K562 (cell line): Measurements from ENCODE around the gene CRLF1. TPM values are rescaled to one million over a fixed set of nuclear protein-coding genes. Genes with fewer than 3 reads are reported as not detected.

Experiments used
- ATAC-seq: fragments of 200-7000 bp; cut with Tn5 transposase; 3 replicates; pipeline ENCODE4 v1.9.1; 2020; ENCODE audit warnings: moderate library complexity
- BruUV-seq: library from RNA; stranded (reverse); fragments of 400-500 nt; replicated peaks from 2 replicates; lab custom pipeline; 2021; lab: Mats Ljungman, UMichigan
- CTCF ChIA-PET: fragments of 300-600 bp; formaldehyde crosslinking; extraction: SDS; loops from one replicate; lab custom pipeline; 2021; ENCODE audit warnings: low intra/inter-chr PET ratio; lab: Yijun Ruan, JAX
- POLR2A ChIA-PET: fragments of 300-600, 350-650 bp; sonication (Branson Sonifier 250); formaldehyde crosslinking; extraction: SDS; loops from one replicate; lab custom pipeline; 2021; ENCODE audit warnings: antibody characterized with exemption, inconsistent platforms; lab: Yijun Ruan, JAX
- DNase-seq, 4 experiments: peaks; one replicate each; pipeline versions ENCODE4 v3.0.0 to v3.0.0-alpha.2; 2011 to 2018; ENCODE audit warnings: low spot score in 3 of 4, mixed read lengths in 3 of 4; ENCODE audit errors: extremely low read depth in 1 of 4
- FAIRE-seq: peaks from 2 replicates; lab custom pipeline; 2011; peaks lifted over from hg19 to GRCh38; lab: Jason Lieb, UNC
- H2AFZ ChIP-seq: 2 replicates; pipeline ENCODE4 v1.6.0; 2011; ENCODE audit warnings: low read depth, low read length, control low read depth, inconsistent platforms
- H3K27ac ChIP-seq: fragments of 200-600 bp; 3 replicates; pipeline ENCODE4 v1.8.0; 2011; ENCODE audit warnings: low read depth, mild to moderate bottlenecking, control low read depth, inconsistent platforms, low read length, moderate library complexity, mixed read lengths; ENCODE audit errors: extremely low read depth
- H3K27me3 ChIP-seq, 2 experiments: fragments of 300-600 bp in 1 of 2; 2 replicates in 1 of 2; 3 replicates in 1 of 2; pipeline versions ENCODE4 v1.6.0 to v1.8.0; 2011; ENCODE audit warnings: inconsistent platforms in 2 of 2, low read length in 2 of 2, mild to moderate bottlenecking in 1 of 2, mixed read lengths in 1 of 2, moderate library complexity in 1 of 2; ENCODE audit not compliant: control insufficient read depth in 2 of 2, insufficient read depth in 2 of 2
- H3K36me3 ChIP-seq: fragments of 300-600 bp; 3 replicates; pipeline ENCODE4 v1.8.0; 2011; ENCODE audit warnings: mild to moderate bottlenecking, low read length, inconsistent platforms; ENCODE audit not compliant: control insufficient read depth, insufficient read depth
- H3K4me1 ChIP-seq, 2 experiments: fragments of 200-600 bp in 1 of 2; replicated peaks in 1 of 2; 2 replicates in 1 of 2; 3 replicates in 1 of 2; pipeline versions ENCODE4 v1.5.1 to v1.8.0; 2011; ENCODE audit warnings: inconsistent platforms in 2 of 2, low read length in 2 of 2, mild to moderate bottlenecking in 1 of 2, mixed read lengths in 1 of 2, moderate library complexity in 1 of 2; ENCODE audit not compliant: control insufficient read depth in 2 of 2, insufficient read depth in 2 of 2
- H3K4me2 ChIP-seq: 2 replicates; pipeline ENCODE4 v1.6.1; 2011; ENCODE audit warnings: low read length, control low read depth, inconsistent platforms, mixed read lengths; ENCODE audit not compliant: insufficient read depth
- H3K4me3 ChIP-seq: fragments of 200-600 bp; sonication (generic), shearing (Covaris generic); 2 replicates; pipeline ENCODE4 v1.5.1; 2016; ENCODE audit warnings: control low read depth, inconsistent platforms
- H3K79me2 ChIP-seq: fragments of 200-600 bp; 3 replicates; pipeline ENCODE4 v1.8.0; 2011; ENCODE audit warnings: low read length, inconsistent platforms; ENCODE audit not compliant: control insufficient read depth, insufficient read depth
- H3K9ac ChIP-seq, 2 experiments: 2 replicates each; pipeline versions ENCODE4 v1.6.0 to v1.6.1; 2011; ENCODE audit warnings: low read depth in 2 of 2, low read length in 2 of 2, control low read depth in 1 of 2, inconsistent platforms in 1 of 2, mild to moderate bottlenecking in 1 of 2, mixed read lengths in 1 of 2; ENCODE audit not compliant: insufficient read depth in 1 of 2
- H3K9me1 ChIP-seq: one replicate; pipeline ENCODE4 v1.6.0; 2011; ENCODE audit warnings: inconsistent platforms, mild to moderate bottlenecking, low read length, moderate library complexity; ENCODE audit not compliant: control insufficient read depth, insufficient read depth
- H3K9me3 ChIP-seq: replicated peaks from 2 replicates; pipeline ENCODE4 v1.5.1; 2011; ENCODE audit warnings: low read depth, low read length, inconsistent platforms; ENCODE audit not compliant: control insufficient read depth, insufficient read depth
- H4K20me1 ChIP-seq: replicated peaks from 2 replicates; pipeline ENCODE4 v1.6.1; 2011; ENCODE audit warnings: low read length, inconsistent platforms, mixed read lengths; ENCODE audit not compliant: control insufficient read depth, insufficient read depth
- CCNT2 ChIP-seq: IDR thresholded peaks from 2 replicates; pipeline ENCODE4 v1.6.1; 2011; ENCODE audit warnings: borderline replicate concordance, low read depth, mild to moderate bottlenecking, moderate library complexity, mixed read lengths, low read length; ENCODE audit not compliant: insufficient read length; ENCODE audit errors: extremely low read depth
- DACH1 ChIP-seq: fragments of 450-650 bp; IDR thresholded peaks from 2 replicates; pipeline ENCODE4 v1.6.1; 2018; ENCODE audit not compliant: partially characterized antibody
- HOXB6 ChIP-seq: fragments of 250-450 bp; sonication (Bioruptor Pico); IDR thresholded peaks from 2 replicates; pipeline ENCODE4 v1.5.1; 2022; ENCODE audit warnings: mild to moderate bottlenecking, borderline replicate concordance
- MTA2 ChIP-seq: fragments of 450-650 bp; IDR thresholded peaks from 2 replicates; pipeline ENCODE4 v1.6.1; 2016; ENCODE audit warnings: low read depth
- RAD51 ChIP-seq: fragments of 450-650 bp; IDR thresholded peaks from 2 replicates; pipeline ENCODE4 v1.7.1; 2016; ENCODE audit warnings: low read depth, mild to moderate bottlenecking, borderline replicate concordance
- TRIM28 ChIP-seq: fragments of 450-650 bp; IDR thresholded peaks from 2 replicates; pipeline ENCODE4 v1.6.1; 2017
- ZNF384 ChIP-seq: IDR thresholded peaks from 2 replicates; pipeline ENCODE4 v1.6.1; 2012; ENCODE audit warnings: low read depth, low read length, improper control_type of control experiment
- in situ Hi-C: fragments of 300-500 bp; cut with MboI; formaldehyde crosslinking; loops from 4 replicates; pipeline ENCODE4 v1.15.0; 2018; ENCODE audit warnings: inconsistent platforms, mixed read lengths
- intact Hi-C: fragments of 100-400 bp; cut with micrococcal nuclease; formaldehyde crosslinking; loops from 2 replicates; pipeline ENCODE4 v1.14.2; 2022
- polyA plus RNA-seq, 8 experiments: library from polyadenylated mRNA; depleted of rRNA in 4 of 8; stranded (reverse) in 5 of 8; unstranded in 3 of 8; fragments of >200 nt; fragmentation: Nextera tagmentation in 2 of 8; fragmentation: Illumina TruSeq in 1 of 8; extraction: Ambion mirVana in 2 of 8; extraction: Trizol in 1 of 8; gene quantifications; 2 replicates each; pipeline versions ENCODE4 v1.2.1 to v1.2.3, GENCODE V29; 2011 to 2014; ENCODE audit warnings: inconsistent platforms in 1 of 8, missing spikeins in 1 of 8
- total RNA-seq, 7 experiments: library from RNA; depleted of rRNA in 6 of 7; stranded (reverse); fragments of >200 nt in 6 of 7; fragmentation: Illumina TruSeq in 2 of 7; extraction: Trizol in 2 of 7; gene quantifications; 2 replicates each; pipeline versions ENCODE4 v1.2.1 to v1.2.3, GENCODE V29; 2011 to 2021; ENCODE audit warnings: low replicate concordance in 1 of 7
- TF ChIP-seq, protein P1 (sequence below), 2 experiments: fragments of 450-650 bp; IDR thresholded peaks; 2 replicates each; pipeline ENCODE4 v1.6.1; 2018; ENCODE audit warnings: mild to moderate bottlenecking in 2 of 2, low read depth in 1 of 2; ENCODE audit not compliant: partially characterized antibody in 2 of 2

CRLF1 gene
- total and polyA plus RNA-seq, 9 of the 15 experiments (the other 6 are each of a cell fraction or from before 2014, with no cell fraction given): 0.85 to 3.6 (median 1.7) TPM

DNA sequence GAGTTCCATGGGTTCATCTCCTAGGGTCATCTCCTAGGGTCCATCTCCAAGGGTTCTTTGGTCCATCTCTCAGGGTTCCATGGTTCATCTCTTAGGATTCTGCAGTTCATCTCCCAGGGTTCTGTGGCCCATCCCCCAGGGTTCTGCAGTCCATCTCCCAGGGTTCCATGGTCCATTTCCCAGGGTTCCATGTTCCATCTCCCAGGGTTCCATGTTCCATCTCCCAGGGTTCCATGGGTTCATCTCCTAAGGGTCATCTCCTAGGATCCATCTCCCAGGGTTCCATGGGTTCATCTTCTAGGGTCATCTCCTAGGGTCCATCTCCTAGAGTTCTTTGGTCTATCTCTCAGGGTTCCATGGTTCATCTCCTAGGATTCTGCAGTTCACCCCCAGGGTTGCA lies 11.0 kb upstream of the CRLF1 start:
- CTCF ChIA-PET: no interaction called here
- in situ Hi-C loops: no loop called here
- POLR2A ChIA-PET: no interaction called here

More for the DNA sequence above, 11.0 kb upstream of the CRLF1 start:
- no peaks in the 10 kb centered on the region; the same call in none of the 2 replicates for H4K20me1 ChIP-seq
- FAIRE-seq (no peak), DNase-seq (no peak), ATAC-seq (no peak)
- no peak overlapping the region for H3K27ac ChIP-seq
- no peak overlapping the region for H3K9ac ChIP-seq
- H3K4me2 ChIP-seq: no peak overlapping the region
- H3K4me3 ChIP-seq: no peak overlapping the region
- no peak overlapping the region for H2AFZ ChIP-seq
- no TSS peak for BruUV-seq
- H3K9me1 ChIP-seq: no peaks in the 10 kb centered on the region
- peaks cover 15 to 39% of the 10 kb centered on the region in 2 experiments; a peak in 4 of 5 replicates for H3K27me3 ChIP-seq
- intact Hi-C loops: no loop called here
- no peak for TF ChIP-seq ZNF384
- no peak for TF ChIP-seq TRIM28
- no peak for TF ChIP-seq MTA2
- TF ChIP-seq HOXB6 (CRISPR knock-in tag): no peak
- no peak for TF ChIP-seq CCNT2
- TF ChIP-seq, protein P1, sequence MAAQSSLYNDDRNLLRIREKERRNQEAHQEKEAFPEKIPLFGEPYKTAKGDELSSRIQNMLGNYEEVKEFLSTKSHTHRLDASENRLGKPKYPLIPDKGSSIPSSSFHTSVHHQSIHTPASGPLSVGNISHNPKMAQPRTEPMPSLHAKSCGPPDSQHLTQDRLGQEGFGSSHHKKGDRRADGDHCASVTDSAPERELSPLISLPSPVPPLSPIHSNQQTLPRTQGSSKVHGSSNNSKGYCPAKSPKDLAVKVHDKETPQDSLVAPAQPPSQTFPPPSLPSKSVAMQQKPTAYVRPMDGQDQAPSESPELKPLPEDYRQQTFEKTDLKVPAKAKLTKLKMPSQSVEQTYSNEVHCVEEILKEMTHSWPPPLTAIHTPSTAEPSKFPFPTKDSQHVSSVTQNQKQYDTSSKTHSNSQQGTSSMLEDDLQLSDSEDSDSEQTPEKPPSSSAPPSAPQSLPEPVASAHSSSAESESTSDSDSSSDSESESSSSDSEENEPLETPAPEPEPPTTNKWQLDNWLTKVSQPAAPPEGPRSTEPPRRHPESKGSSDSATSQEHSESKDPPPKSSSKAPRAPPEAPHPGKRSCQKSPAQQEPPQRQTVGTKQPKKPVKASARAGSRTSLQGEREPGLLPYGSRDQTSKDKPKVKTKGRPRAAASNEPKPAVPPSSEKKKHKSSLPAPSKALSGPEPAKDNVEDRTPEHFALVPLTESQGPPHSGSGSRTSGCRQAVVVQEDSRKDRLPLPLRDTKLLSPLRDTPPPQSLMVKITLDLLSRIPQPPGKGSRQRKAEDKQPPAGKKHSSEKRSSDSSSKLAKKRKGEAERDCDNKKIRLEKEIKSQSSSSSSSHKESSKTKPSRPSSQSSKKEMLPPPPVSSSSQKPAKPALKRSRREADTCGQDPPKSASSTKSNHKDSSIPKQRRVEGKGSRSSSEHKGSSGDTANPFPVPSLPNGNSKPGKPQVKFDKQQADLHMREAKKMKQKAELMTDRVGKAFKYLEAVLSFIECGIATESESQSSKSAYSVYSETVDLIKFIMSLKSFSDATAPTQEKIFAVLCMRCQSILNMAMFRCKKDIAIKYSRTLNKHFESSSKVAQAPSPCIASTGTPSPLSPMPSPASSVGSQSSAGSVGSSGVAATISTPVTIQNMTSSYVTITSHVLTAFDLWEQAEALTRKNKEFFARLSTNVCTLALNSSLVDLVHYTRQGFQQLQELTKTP (IDR thresholded peaks at IDR 0.05; ENCODE audit: low read depth in 1 of 2, partially characterized antibody in 2 of 2): peak in 1 of 2 experiments; percentile 88
- no peak for TF ChIP-seq DACH1
- TF ChIP-seq RAD51: no peak
- H3K4me1 ChIP-seq: peaks cover 0 to 20% of the 10 kb centered on the region in 2 experiments; a peak in 2 of 5 replicates
- no peaks in the 10 kb centered on the region for H3K36me3 ChIP-seq
- H3K9me3 ChIP-seq: no peaks in the 10 kb centered on the region
- no peaks in the 10 kb centered on the region for H3K79me2 ChIP-seq
